Testis (tissue), 3 donors: ENCODE results near the gene SLAMF8. TPM values are rescaled to one million over a fixed set of nuclear protein-coding genes. Genes with fewer than 3 reads are reported as not detected.

Experiments
- DNase-seq: peaks from one replicate; pipeline ENCODE4 v3.0.0-alpha.2; 2019
- H3K27ac ChIP-seq, 2 donors: fragments of 200-600 bp; sonication (generic); one replicate each; pipeline ENCODE4 v1.5.1; 2019
- H3K27me3 ChIP-seq: fragments of 200-600 bp; sonication (generic); one replicate; pipeline ENCODE4 v1.5.1; 2019
- H3K36me3 ChIP-seq: fragments of 200-600 bp; sonication (generic); one replicate; pipeline ENCODE4 v1.5.1; 2017; ENCODE audit warnings: low read depth; ENCODE audit errors: missing control alignments
- H3K4me1 ChIP-seq: fragments of 200-600 bp; sonication (generic); one replicate; pipeline ENCODE4 v1.5.1; 2019
- H3K4me3 ChIP-seq, 2 donors: fragments of 200-600 bp; sonication (generic); one replicate each; pipeline ENCODE4 v1.5.1; 2017 to 2019
- H3K9me3 ChIP-seq: fragments of 200-600 bp; sonication (generic); one replicate; pipeline ENCODE4 v1.5.1; 2017
- CTCF ChIP-seq, 3 experiments: fragments of 450-650 bp in 2 of 3; fragments of 200-600 bp in 1 of 3; sonication (generic) in 1 of 3; IDR thresholded peaks; one replicate each; pipeline ENCODE4 v1.5.1; 2016 to 2019; ENCODE audit warnings: antibody characterized with exemption in 3 of 3, mild to moderate bottlenecking in 2 of 3, moderate library complexity in 1 of 3
- POLR2A ChIP-seq: fragments of 450-650 bp; IDR thresholded peaks from one replicate; pipeline ENCODE4 v1.6.1; 2017; ENCODE audit warnings: antibody characterized with exemption, mild to moderate bottlenecking, moderate library complexity
- WGBS, 2 donors: methylation state at CpG; one replicate each; pipeline ENCODE4 v1.1.5; 2018; 5-methylcytosine and 5-hydroxymethylcytosine counted together
- intact Hi-C: fragments of 100-400 bp; cut with DNase I; formaldehyde crosslinking; loops from one replicate; pipeline ENCODE4 v1.15.1; 2023; ENCODE audit warnings: low total_unique reads
- polyA plus RNA-seq: library from polyadenylated mRNA; stranded (reverse); fragments of 350-450 nt; fragmentation: Illumina TruSeq; extraction: RNeasy Lipid Tissue Mini Kit (QIAGEN cat#74804); gene quantifications from one replicate; pipeline ENCODE4 v1.2.3, GENCODE V29; 2014; ENCODE audit warnings: low read depth, low replicate concordance; ENCODE audit not compliant: insufficient read depth
- total RNA-seq, 2 donors: library from RNA; depleted of rRNA; stranded (reverse); fragments of >200 nt; gene quantifications; one replicate each; pipeline ENCODE4 v1.2.3, GENCODE V29; 2016

Gene SLAMF8
- total and polyA plus RNA-seq, 3 donors from 2014 or later = 0.47 to 5.3 (median 0.74) TPM

- Histone ChIP-seq H3K36me3 (no peaks in the 10 kb centered on the region), H3K27ac (no peak overlapping the region), H3K4me1 (peaks cover 5% of the 10 kb centered on the region), H3K9me3 (no peaks in the 10 kb centered on the region), H3K4me3 (no peak overlapping the region), H3K27me3 (no peaks in the 10 kb centered on the region)
- intact Hi-C loops = no loop called here
- WGBS, 2 donors = 63 to 80% methylated on average over 1 of the region's 1 CpG
- TF ChIP-seq CTCF (IDR thresholded peaks at IDR 0.05) (no peak), POLR2A (no peak)
- no peak for DNase-seq
Measured at GRCh38 chr1:159869607-159870006, 42.9 kb downstream of the SLAMF8 start.

- intact Hi-C loops = no loop called here
- Histone ChIP-seq H3K4me1 (peaks cover 5% of the 10 kb centered on the region), H3K9me3 (no peaks in the 10 kb centered on the region), H3K36me3 (no peaks in the 10 kb centered on the region), H3K4me3 (no peak overlapping the region), H3K27me3 (no peaks in the 10 kb centered on the region), H3K27ac (no peak overlapping the region)
- 89 to 93% methylated on average over 5 of the region's 5 CpGs for WGBS, 2 donors
- TF ChIP-seq CTCF (IDR thresholded peaks at IDR 0.05) = no peak
- no peak for TF ChIP-seq POLR2A
- DNase-seq = no peak
Measured at GRCh38 chr1:159870704-159871103, 44.0 kb downstream of the SLAMF8 start.

GRCh38 chr1:159872891-159873290, 46.2 kb downstream of the SLAMF8 start:
- Histone ChIP-seq H3K9me3 (no peaks in the 10 kb centered on the region), H3K4me1 (peaks cover 2% of the 10 kb centered on the region), H3K27ac (no peak overlapping the region), H3K4me3 (no peak overlapping the region), H3K27me3 (no peaks in the 10 kb centered on the region), H3K36me3 (no peaks in the 10 kb centered on the region)
- 79 to 86% methylated on average over 15 of the region's 15 CpGs for WGBS, 2 donors
- no peak for DNase-seq
- TF ChIP-seq POLR2A (no peak), CTCF (IDR thresholded peaks at IDR 0.05) (no peak)
- intact Hi-C loops = no loop called here

GRCh38 chr1:159873530-159874143, 47.0 kb downstream of the SLAMF8 start:
- Histone ChIP-seq H3K36me3 (no peaks in the 10 kb centered on the region), H3K27me3 (no peaks in the 10 kb centered on the region), H3K27ac (no peak overlapping the region), H3K9me3 (no peaks in the 10 kb centered on the region), H3K4me1 (no peaks in the 10 kb centered on the region), H3K4me3 (no peak overlapping the region)
- no peak for DNase-seq
- 91 to 95% methylated on average over 4 of the region's 4 CpGs for WGBS, 2 donors
- TF ChIP-seq CTCF (IDR thresholded peaks at IDR 0.05) = no peak
- TF ChIP-seq POLR2A = no peak
- intact Hi-C loops = no loop called here
